PC-3 (cell line): Measurements from ENCODE around the gene IL17D. TPM values are rescaled to one million over a fixed set of nuclear protein-coding genes. Genes with fewer than 3 reads are reported as not detected.

Experiments
- ATAC-seq: fragments of 200-7000 bp; cut with Tn5 transposase; 2 replicates; pipeline ENCODE4 v1.9.1; 2020; ENCODE audit warnings: mild to moderate bottlenecking, moderate library complexity
- BruUV-seq: library from RNA; stranded (reverse); fragments of 400-500 nt; replicated peaks from 2 replicates; lab custom pipeline; 2021; lab: Mats Ljungman, UMichigan
- CTCF ChIA-PET: fragments of 300-600 bp; sonication (Branson Sonifier 250); formaldehyde crosslinking; loops from one replicate; lab custom pipeline; 2022; ENCODE audit warnings: antibody characterized with exemption; lab: Charles Lee
- POLR2A ChIA-PET: fragments of 300-600 bp; sonication (Branson Sonifier 250); formaldehyde crosslinking; loops from one replicate; lab custom pipeline; 2022; ENCODE audit warnings: antibody characterized with exemption; ENCODE audit not compliant: unreplicated experiment; lab: Charles Lee
- DNase-seq: peaks from one replicate; pipeline ENCODE4 v3.0.0-alpha.2; 2015
- H2AFZ ChIP-seq: fragments of 300-600 bp; sonication (generic); 2 replicates; pipeline ENCODE4 v1.6.0; 2016; ENCODE audit warnings: antibody characterized with exemption, low read length
- H3F3A ChIP-seq: fragments of 300-600 bp; sonication (generic); one replicate; pipeline ENCODE4 v1.6.0; 2017; ENCODE audit warnings: antibody characterized with exemption, low read length, control low read depth, mild to moderate bottlenecking; ENCODE audit not compliant: unreplicated experiment
- H3K27ac ChIP-seq: fragments of 300-600 bp; sonication (generic); 2 replicates; pipeline ENCODE4 v1.5.1; 2016; ENCODE audit warnings: mild to moderate bottlenecking, low read length
- H3K27me3 ChIP-seq: fragments of 300-600 bp; sonication (generic); 2 replicates; pipeline ENCODE4 v1.6.1; 2016; ENCODE audit warnings: low read length, mixed read lengths
- H3K36me3 ChIP-seq: fragments of 300-600 bp; sonication (generic); 2 replicates; pipeline ENCODE4 v1.6.1; 2016; ENCODE audit warnings: low read depth, mixed run types, low read length, mixed read lengths
- H3K4me1 ChIP-seq: fragments of 300-600 bp; sonication (generic); 2 replicates; pipeline ENCODE4 v1.5.1; 2016; ENCODE audit warnings: low read length; ENCODE audit not compliant: insufficient read depth
- H3K4me2 ChIP-seq: fragments of 300-600 bp; sonication (generic); 2 replicates; pipeline ENCODE4 v1.6.0; 2016; ENCODE audit warnings: low read length
- H3K4me3 ChIP-seq: fragments of 300-600 bp; sonication (generic); 2 replicates; pipeline ENCODE4 v1.5.1; 2016; ENCODE audit warnings: mild to moderate bottlenecking, low read length, mixed read lengths
- H3K79me2 ChIP-seq: fragments of 300-600 bp; sonication (generic); 2 replicates; pipeline ENCODE4 v1.6.1; 2017; ENCODE audit warnings: low read length, mixed read lengths
- H3K9ac ChIP-seq: fragments of 300-600 bp; sonication (generic); 2 replicates; pipeline ENCODE4 v1.6.0; 2016; ENCODE audit warnings: mild to moderate bottlenecking, low read length
- H3K9me2 ChIP-seq: fragments of 300-600 bp; sonication (generic); replicated peaks from 2 replicates; pipeline ENCODE4 v1.6.1; 2016; ENCODE audit warnings: mixed run types, low read length, mixed read lengths
- H3K9me3 ChIP-seq: fragments of 300-600 bp; sonication (generic); 2 replicates; pipeline ENCODE4 v1.6.1; 2016; ENCODE audit warnings: low read length, mixed read lengths
- H4K20me1 ChIP-seq: fragments of 300-600 bp; sonication (generic); 2 replicates; pipeline ENCODE4 v1.6.1; 2016; ENCODE audit warnings: low read length, mixed read lengths
- CTCF ChIP-seq: fragments of 300-600 bp; sonication (generic); conservative IDR thresholded peaks from 2 replicates; pipeline ENCODE4 v1.5.1; 2017; ENCODE audit warnings: antibody characterized with exemption, low read depth, mild to moderate bottlenecking, low read length
- EZH2 ChIP-seq: fragments of 300-600 bp; sonication (generic); IDR thresholded peaks from one replicate; pipeline ENCODE4 v1.6.1; 2017; ENCODE audit warnings: antibody characterized with exemption, mild to moderate bottlenecking, low read length; ENCODE audit not compliant: unreplicated experiment
- EZH2phosphoT487 ChIP-seq: fragments of 300-600 bp; sonication (generic); IDR thresholded peaks from 2 replicates; pipeline ENCODE4 v1.6.1; 2018; ENCODE audit warnings: mild to moderate bottlenecking, antibody characterized with exemption, low read length, borderline replicate concordance
- intact Hi-C: fragments of 100-400 bp; cut with micrococcal nuclease; formaldehyde crosslinking; loops from 2 replicates; pipeline ENCODE4 v1.9.0; 2023
- total RNA-seq: library from RNA; depleted of rRNA; stranded (reverse); fragments of >200 nt; gene quantifications from 2 replicates; pipeline ENCODE4 v1.2.3, GENCODE V29; 2014

Gene IL17D
- total RNA-seq, 1 experiment from 2014 or later = 1.1 TPM

GRCh38 chr13:20709369-20709768 is 5.9 kb downstream of the IL17D start:
- no peak overlapping the region for H3K9ac ChIP-seq
- ATAC-seq = no peak; the same call in 1 of the 2 replicates
- H2AFZ ChIP-seq = no peak overlapping the region
- intact Hi-C loops = no loop called here
- TF ChIP-seq EZH2phosphoT487 (no peak), CTCF (no peak), EZH2 (no peak)
- DNase-seq = no peak
- no peaks in the 10 kb centered on the region for H4K20me1 ChIP-seq
- no peak overlapping the region for H3K4me2 ChIP-seq
- H3K9me3 ChIP-seq = no peaks in the 10 kb centered on the region
- H3K79me2 ChIP-seq = no peaks in the 10 kb centered on the region
- no peaks in the 10 kb centered on the region for H3F3A ChIP-seq
- no peaks in the 10 kb centered on the region for H3K27me3 ChIP-seq
- ChIA-PET POLR2A (no interaction called here), CTCF (interaction anchor here (0.6 kb wide), 1 partner anchor 512 kb away, joined by 10 read pairs; no protein-coding TSS in a partner anchor)
- H3K27ac ChIP-seq = no peak overlapping the region
- peaks cover 3% of the 10 kb centered on the region; the same call in 1 of the 2 replicates for H3K4me1 ChIP-seq
- BruUV-seq = no TSS peak
- no peaks in the 10 kb centered on the region for H3K9me2 ChIP-seq
- no peaks in the 10 kb centered on the region for H3K36me3 ChIP-seq
- no peak overlapping the region for H3K4me3 ChIP-seq

DNA sequence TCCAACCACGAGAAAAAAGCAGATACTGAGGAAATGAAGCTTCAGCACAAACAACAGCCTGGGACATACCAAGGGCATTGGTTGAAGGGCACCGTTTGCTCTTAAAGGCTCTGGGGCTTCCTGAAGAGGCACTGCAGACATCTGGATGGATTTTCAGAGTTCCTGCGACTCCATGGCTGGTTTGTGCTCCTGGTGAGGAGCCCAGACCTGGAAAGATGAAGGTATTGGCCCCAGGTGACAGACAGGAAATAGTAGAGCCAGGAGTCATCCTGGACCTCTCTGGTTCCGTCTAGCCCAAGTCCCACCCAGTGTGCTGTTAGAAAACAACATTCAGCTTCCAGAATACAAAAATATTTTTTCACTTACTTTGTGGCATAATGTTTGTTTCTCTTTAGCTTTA is 6.3 kb downstream of the IL17D start:
- POLR2A ChIA-PET = no interaction called here
- Histone ChIP-seq H3K4me2 (no peak overlapping the region), H3F3A (no peaks in the 10 kb centered on the region), H3K9me2 (no peaks in the 10 kb centered on the region), H3K9ac (no peak overlapping the region), H3K79me2 (no peaks in the 10 kb centered on the region), H3K4me1 (peaks cover 3% of the 10 kb centered on the region; the same call in 1 of the 2 replicates), H2AFZ (no peak overlapping the region), H3K4me3 (no peak overlapping the region), H3K36me3 (no peaks in the 10 kb centered on the region), H3K27ac (no peak overlapping the region), H4K20me1 (no peaks in the 10 kb centered on the region), H3K9me3 (no peaks in the 10 kb centered on the region), H3K27me3 (no peaks in the 10 kb centered on the region)
- CTCF ChIA-PET = interaction anchor here (0.6 kb wide), 1 partner anchor 512 kb away, joined by 10 read pairs; no protein-coding TSS in a partner anchor
- ATAC-seq = no peak
- DNase-seq = no peak
- intact Hi-C loops = loop anchor here (5.0 to 10.0 kb wide), 2 partner anchors 75 to 527 kb away; no protein-coding TSS in a partner anchor
- TF ChIP-seq CTCF (no peak), EZH2phosphoT487 (no peak)
- no TSS peak for BruUV-seq

DNA sequence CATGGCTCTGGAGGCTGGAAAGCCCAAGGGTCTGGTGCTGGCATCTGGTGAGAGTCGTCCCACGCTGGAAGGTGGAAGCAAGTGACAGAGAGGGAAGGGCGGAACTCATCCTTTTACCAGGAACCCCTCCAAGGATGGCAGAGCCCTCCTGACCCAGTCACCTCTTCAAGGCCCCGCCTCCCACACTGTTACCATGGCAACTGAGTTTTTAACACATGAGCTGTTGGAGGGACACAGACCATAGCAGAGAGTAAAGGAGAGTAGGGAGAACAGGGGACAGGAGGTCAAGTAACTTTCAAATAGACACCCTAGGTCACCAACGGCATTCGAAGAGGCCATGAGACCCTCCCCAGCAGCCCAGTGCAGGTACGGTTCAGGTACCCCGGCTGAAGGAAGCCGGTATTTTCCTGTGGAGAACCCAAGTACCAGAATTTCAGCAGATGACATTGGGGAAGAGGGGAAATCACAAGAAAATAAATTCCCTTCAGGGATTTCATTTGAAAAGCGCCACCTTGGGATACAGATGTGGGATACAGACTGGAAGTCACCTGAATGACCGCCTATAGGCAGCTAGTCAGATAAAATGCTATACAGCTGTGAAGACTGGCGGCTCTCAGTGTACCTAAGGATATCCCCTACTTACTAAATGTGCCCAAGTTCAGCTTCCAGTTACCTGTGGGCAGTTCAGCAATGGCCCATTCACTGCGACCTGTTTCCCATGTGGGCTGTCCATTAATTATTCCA is 8.0 kb downstream of the IL17D start:
- POLR2A ChIA-PET = no interaction called here
- no peaks in the 10 kb centered on the region for H4K20me1 ChIP-seq
- H3K4me2 ChIP-seq = no peak overlapping the region
- ATAC-seq (no peak), DNase-seq (no peak)
- TF ChIP-seq EZH2phosphoT487 (no peak), CTCF (no peak), EZH2 (no peak)
- H3K27ac ChIP-seq = no peak overlapping the region
- no peaks in the 10 kb centered on the region for H3K79me2 ChIP-seq
- intact Hi-C loops = loop anchor here (1.0 to 10.0 kb wide), 4 partner anchors 73 to 529 kb away; no protein-coding TSS in a partner anchor
- H3K9ac ChIP-seq = no peak overlapping the region
- H2AFZ ChIP-seq = no peak overlapping the region
- no TSS peak for BruUV-seq
- no peaks in the 10 kb centered on the region for H3K36me3 ChIP-seq
- no peaks in the 10 kb centered on the region for H3K9me3 ChIP-seq
- H3K9me2 ChIP-seq = no peaks in the 10 kb centered on the region
- no peaks in the 10 kb centered on the region for H3F3A ChIP-seq
- CTCF ChIA-PET = no interaction called here
- H3K4me1 ChIP-seq = peaks cover 3% of the 10 kb centered on the region; the same call in 1 of the 2 replicates
- no peaks in the 10 kb centered on the region for H3K27me3 ChIP-seq
- H3K4me3 ChIP-seq = no peak overlapping the region
